ENCODE measurements around the gene MEAK7.

MEAK7 gene

GRCh38 chr16:84466692-84467091 lies 37.8 kb downstream of the MEAK7 start:
- no peak for DNase-seq (ENCODE audit: low read depth in 2 of 2)

- no peak for DNase-seq (ENCODE audit: low read depth in 2 of 2)
Observed at GRCh38 chr16:84465154-84465553, 39.3 kb downstream of the MEAK7 start.

- DNase-seq (ENCODE audit: low read depth in 2 of 2): no peak
Observed at GRCh38 chr16:84464116-84464515, 40.3 kb downstream of the MEAK7 start.

- no peak for DNase-seq (ENCODE audit: low read depth in 2 of 2)
Observed at GRCh38 chr16:84463221-84463620, 41.2 kb downstream of the MEAK7 start.

- DNase-seq (ENCODE audit: low read depth in 2 of 2): no peak
Observed at GRCh38 chr16:84462296-84463210, 41.9 kb downstream of the MEAK7 start.

GRCh38 chr16:84461413-84462295 lies 42.8 kb downstream of the MEAK7 start:
- DNase-seq (ENCODE audit: low read depth in 2 of 2): no peak

GRCh38 chr16:84461029-84461412 lies 43.4 kb downstream of the MEAK7 start:
- no peak for DNase-seq (ENCODE audit: low read depth in 2 of 2)

- DNase-seq (ENCODE audit: low read depth in 2 of 2): no peak
Observed at GRCh38 chr16:84460406-84461028, 43.9 kb downstream of the MEAK7 start.

GRCh38 chr16:84459941-84460405 lies 44.5 kb downstream of the MEAK7 start:
- DNase-seq (ENCODE audit: low read depth in 2 of 2): no peak

- DNase-seq (ENCODE audit: low read depth in 2 of 2): no peak
Observed at GRCh38 chr16:84459533-84459894, 44.9 kb downstream of the MEAK7 start.

- DNase-seq (ENCODE audit: low read depth in 2 of 2): no peak
Observed at GRCh38 chr16:84458606-84459532, 45.6 kb downstream of the MEAK7 start.

- no peak for DNase-seq (ENCODE audit: low read depth in 2 of 2)
Observed at GRCh38 chr16:84455031-84455430, 49.4 kb downstream of the MEAK7 start.

All from activated CD4-positive, alpha-beta T cell treated with anti-CD3 and anti-CD28 coated beads for 24 hours (primary cell).